Testis (tissue), 2 donors: ENCODE data around the gene HNF4A.

Source experiments
- CTCF ChIP-seq, 3 experiments: fragments of 450-650 bp in 2 of 3; fragments of 200-600 bp in 1 of 3; sonication (generic) in 1 of 3; IDR thresholded peaks; one replicate each; pipeline ENCODE4 v1.5.1; 2016 to 2019; ENCODE audit warnings: antibody characterized with exemption in 3 of 3, mild to moderate bottlenecking in 2 of 3, moderate library complexity in 1 of 3
- POLR2A ChIP-seq: fragments of 450-650 bp; IDR thresholded peaks from one replicate; pipeline ENCODE4 v1.6.1; 2017; ENCODE audit warnings: antibody characterized with exemption, mild to moderate bottlenecking, moderate library complexity

- TF ChIP-seq POLR2A, result no peak
- no peak for TF ChIP-seq CTCF (IDR thresholded peaks at IDR 0.05)
These were observed 60.6 kb downstream of the HNF4A start for GRCh38 chr20:44415833-44416715.
